Measurements from ENCODE around the gene CTTNBP2. TPM values are rescaled to one million over a fixed set of nuclear protein-coding genes. Genes with fewer than 3 reads are reported as not detected.

Gene CTTNBP2
- polyA plus RNA-seq, 2 of the 4 experiments (the other 2 are of a cell fraction): 0.18 to 0.25 TPM

- DNase-seq (ENCODE audit: low read depth in 1 of 2, low spot score in 1 of 2): no peak
- POLR2A ChIA-PET: no interaction called here
- ATAC-seq: no peak
- H3K9me3 ChIP-seq: no peaks in the 10 kb centered on the region
- H3K4me3 ChIP-seq: no peak overlapping the region
- no peak overlapping the region for H3K27ac ChIP-seq
- no peak overlapping the region for H3K4me2 ChIP-seq
- CTCF ChIA-PET: no interaction called here
- TF ChIP-seq TP53 (CRISPR knock-in tag; IDR thresholded peaks at IDR 0.05) (no peak), HMGXB4 (CRISPR knock-in tag; IDR thresholded peaks at IDR 0.05; ENCODE audit: borderline replicate concordance) (no peak), HEYL (CRISPR knock-in tag; IDR thresholded peaks at IDR 0.05) (no peak), MAFK (IDR thresholded peaks at IDR 0.05; ENCODE audit: partially characterized antibody) (no peak), HOXA7 (CRISPR knock-in tag; IDR thresholded peaks at IDR 0.05) (no peak), CEBPB (IDR thresholded peaks at IDR 0.05) (no peak), CHD2 (IDR thresholded peaks at IDR 0.05; ENCODE audit: low read length, partially characterized antibody) (no peak), HOXB5 (CRISPR knock-in tag; IDR thresholded peaks at IDR 0.05) (no peak), SMC3 (IDR thresholded peaks at IDR 0.05) (no peak), TFCP2L1 (CRISPR knock-in tag; IDR thresholded peaks at IDR 0.05) (no peak), CBX2 (IDR thresholded peaks at IDR 0.05; ENCODE audit: borderline replicate concordance, low read depth) (no peak), HES2 (IDR thresholded peaks at IDR 0.05) (no peak), USF2 (IDR thresholded peaks at IDR 0.05) (no peak), JUNB (IDR thresholded peaks at IDR 0.05) (no peak), BHLHE40 (IDR thresholded peaks at IDR 0.05; ENCODE audit: low read depth, low read length) (no peak), ZNF302 (CRISPR knock-in tag; IDR thresholded peaks at IDR 0.05) (no peak), POLR2A (IDR thresholded peaks at IDR 0.05; ENCODE audit: low read length) (no peak)
- no peaks in the 10 kb centered on the region for H3K4me1 ChIP-seq
- FAIRE-seq: no peak
- WGBS (ENCODE audit: missing lambda C conversion rate): 43% methylated on average over 2 of the region's 2 CpGs
Measured at GRCh38 chr7:117882594-117882993, 9.4 kb upstream of the CTTNBP2 start.

GRCh38 chr7:117876761-117877160 is 3.5 kb upstream of the CTTNBP2 start:
- H3K4me2 ChIP-seq: no peak overlapping the region
- H3K4me3 ChIP-seq: no peak overlapping the region
- DNase-seq (ENCODE audit: low read depth in 1 of 2, low spot score in 1 of 2) (no peak), FAIRE-seq (no peak), ATAC-seq (no peak)
- POLR2A ChIA-PET: no interaction called here
- no peaks in the 10 kb centered on the region for H3K9me3 ChIP-seq
- TF ChIP-seq ZFP36 (IDR thresholded peaks at IDR 0.05; ENCODE audit: borderline replicate concordance, partially characterized antibody) (no peak), EHMT2 (IDR thresholded peaks at IDR 0.05; ENCODE audit: low read depth) (no peak), RAD21 (conservative IDR thresholded peaks at IDR 0.05 in 1 of 2, IDR thresholded peaks at IDR 0.05 in 1 of 2) (no peak), HDAC2 (IDR thresholded peaks at IDR 0.05) (no peak), SREBF2 (IDR thresholded peaks at IDR 0.05) (no peak), HOXB5 (CRISPR knock-in tag; IDR thresholded peaks at IDR 0.05) (no peak)
- CTCF ChIA-PET: interaction anchor here (0.7 kb wide), 1 partner anchor 93 kb away, joined by 3 read pairs; no protein-coding TSS in a partner anchor
- no peak overlapping the region for H3K27ac ChIP-seq
- H3K4me1 ChIP-seq: peaks cover 13% of the 10 kb centered on the region
- 22% methylated on average over 1 of the region's 1 CpG for WGBS (ENCODE audit: missing lambda C conversion rate)

GRCh38 chr7:117875566-117875965 is 2.3 kb upstream of the CTTNBP2 start:
- H3K27ac ChIP-seq: no peak overlapping the region
- FAIRE-seq (no peak), ATAC-seq (no peak), DNase-seq (ENCODE audit: low read depth in 1 of 2, low spot score in 1 of 2) (peak in 1 of 2 experiments; percentile 8)
- H3K4me2 ChIP-seq: no peak overlapping the region
- H3K4me3 ChIP-seq: no peak overlapping the region
- POLR2A ChIA-PET: no interaction called here
- no peak for TF ChIP-seq HOXA7 (CRISPR knock-in tag; IDR thresholded peaks at IDR 0.05)
- TF ChIP-seq SREBF2 (IDR thresholded peaks at IDR 0.05): no peak
- no peak for TF ChIP-seq KDM1A (IDR thresholded peaks at IDR 0.05; ENCODE audit: low read depth)
- TF ChIP-seq REST (IDR thresholded peaks at IDR 0.05): no peak
- no peak for TF ChIP-seq KDM5A (IDR thresholded peaks at IDR 0.05)
- no peaks in the 10 kb centered on the region for H3K9me3 ChIP-seq
- CTCF ChIA-PET: no interaction called here
- peaks cover 13% of the 10 kb centered on the region for H3K4me1 ChIP-seq

Data from A549 (cell line).